HEK293T (cell line): Measurements from ENCODE around the gene LRRC8E.

Experiments
- ARNT ChIP-seq: fragments of 450-650 bp; IDR thresholded peaks from 2 replicates; pipeline ENCODE4 v1.6.1; 2017; ENCODE audit warnings: mild to moderate bottlenecking
- BHLHE40 ChIP-seq: fragments of 450-650 bp; IDR thresholded peaks from 2 replicates; pipeline ENCODE4 v1.6.1; 2016; ENCODE audit warnings: mild to moderate bottlenecking, moderate library complexity, borderline replicate concordance
- FOXK2 ChIP-seq: fragments of 450-650 bp; IDR thresholded peaks from 2 replicates; pipeline ENCODE4 v1.6.1; 2016; ENCODE audit warnings: mild to moderate bottlenecking
- FOXM1 ChIP-seq: fragments of 450-650 bp; IDR thresholded peaks from 2 replicates; pipeline ENCODE4 v1.6.1; 2017; ENCODE audit warnings: mild to moderate bottlenecking, borderline replicate concordance
- L3MBTL2 ChIP-seq: fragments of 450-650 bp; conservative IDR thresholded peaks from 2 replicates; pipeline ENCODE4 v1.6.1; 2016; ENCODE audit warnings: mild to moderate bottlenecking
- NFRKB ChIP-seq: fragments of 450-650 bp; IDR thresholded peaks from 2 replicates; pipeline ENCODE4 v1.6.1; 2016; ENCODE audit warnings: mild to moderate bottlenecking, moderate library complexity
- SP1 ChIP-seq: fragments of 450-650 bp; IDR thresholded peaks from 2 replicates; pipeline ENCODE4 v1.6.1; 2017

DNA sequence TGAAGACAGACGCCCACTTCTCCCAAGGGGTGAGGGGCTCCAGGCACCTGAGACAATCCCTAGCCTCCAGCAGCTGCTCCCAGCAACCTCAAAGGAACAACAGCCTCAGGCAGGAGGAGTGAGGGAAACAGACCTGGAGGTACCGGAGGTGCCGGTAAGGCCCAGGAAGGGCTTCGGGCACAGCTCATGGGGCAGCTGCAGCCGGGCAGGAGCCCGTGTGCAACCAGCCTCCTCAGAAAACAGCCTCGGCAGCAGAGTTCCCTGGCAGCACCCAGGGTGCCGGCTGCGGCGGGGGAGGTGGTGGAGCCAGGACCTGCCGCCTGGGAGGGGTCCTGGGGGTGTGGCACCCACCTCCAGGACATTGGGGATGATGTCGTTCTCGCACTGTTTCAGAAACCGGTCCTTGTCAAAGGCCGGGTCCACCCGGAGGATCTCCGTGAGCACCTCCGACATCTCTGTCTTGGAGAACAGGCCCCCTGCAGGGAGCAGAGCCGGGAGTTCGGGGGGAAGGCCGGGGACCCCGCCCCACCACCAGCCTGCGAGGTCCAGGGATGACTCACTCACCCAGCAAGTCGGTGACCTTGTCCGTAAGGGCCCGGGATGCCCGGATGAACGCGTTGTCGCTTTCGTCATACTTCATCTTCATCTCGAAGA, 44.1 kb downstream of the LRRC8E start:
- no peak for TF ChIP-seq FOXM1
- no peak for TF ChIP-seq FOXK2
- TF ChIP-seq NFRKB: no peak
- TF ChIP-seq SP1: no peak
- no peak for TF ChIP-seq ARNT
- TF ChIP-seq L3MBTL2: no peak
- no peak for TF ChIP-seq BHLHE40
